HG02970 (cell line): ENCODE measurements around the gene PIGN.

Experiments
- ATAC-seq: cut with Tn5 transposase; IDR thresholded peaks from one replicate; pipeline ENCODE4 v1.9.1; 2021; ENCODE audit warnings: mild to moderate bottlenecking, moderate library complexity, moderate number of reproducible peaks; ENCODE audit not compliant: unreplicated experiment, low FRiP score

The PIGN gene

DNA sequence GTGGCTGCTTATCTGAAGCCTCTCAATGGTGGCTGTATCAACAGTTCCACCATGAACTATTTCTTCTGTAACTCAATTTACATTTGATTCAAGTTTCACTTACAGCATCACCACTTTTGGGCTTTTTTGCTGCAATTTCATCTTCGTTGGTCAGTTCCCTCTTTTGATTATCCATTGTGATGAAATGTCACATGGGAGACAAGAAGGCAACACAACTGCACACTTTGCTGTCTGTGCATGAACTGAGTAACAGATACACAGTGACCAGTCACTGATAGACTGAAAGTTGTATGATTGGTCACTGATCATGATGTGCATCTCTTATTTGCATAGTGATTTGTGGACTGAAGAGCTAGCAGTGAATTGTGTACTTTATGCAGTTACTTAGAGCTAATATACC is 163.3 kb downstream of the PIGN start:
- ATAC-seq = no peak

DNA sequence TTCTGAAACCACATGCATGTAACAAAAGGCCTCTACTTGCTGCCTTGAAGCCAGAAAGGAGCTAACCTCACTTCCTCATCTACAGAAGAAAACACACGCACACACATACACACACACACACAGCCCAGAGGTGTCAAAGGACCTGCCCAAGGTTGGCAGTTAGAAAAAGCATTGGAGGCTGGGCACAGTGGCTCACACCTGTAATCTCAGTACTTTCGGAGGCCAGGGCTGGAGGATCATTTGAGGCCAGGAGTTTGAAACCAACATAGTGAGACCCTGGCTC is 168.2 kb downstream of the PIGN start:
- ATAC-seq = no peak

GRCh38 chr18:62018034-62018758 is 168.7 kb downstream of the PIGN start:
- no peak for ATAC-seq

GRCh38 chr18:62017618-62018017 is 169.2 kb downstream of the PIGN start:
- no peak for ATAC-seq

GRCh38 chr18:62011416-62011815 is 175.4 kb downstream of the PIGN start:
- no peak for ATAC-seq

DNA sequence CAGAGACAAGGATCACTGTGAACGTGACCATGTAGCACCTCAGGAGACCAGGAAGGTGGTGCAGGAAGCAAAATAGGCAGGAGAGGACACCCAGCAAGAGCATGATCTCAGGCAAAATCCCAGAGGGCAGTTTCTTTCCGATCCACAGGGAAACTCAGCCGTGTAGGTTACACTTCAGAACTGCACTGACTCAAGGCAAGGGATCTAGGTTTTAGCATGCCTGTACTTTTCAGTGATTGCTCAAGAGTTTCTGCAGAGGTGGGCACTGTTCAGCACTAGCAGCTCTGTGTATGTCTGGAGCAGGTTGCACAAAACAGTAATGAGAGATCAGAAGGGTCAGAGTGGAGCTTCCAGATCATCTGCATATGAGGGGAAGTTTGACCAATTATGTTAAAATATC is 177.3 kb downstream of the PIGN start:
- no peak for ATAC-seq

DNA sequence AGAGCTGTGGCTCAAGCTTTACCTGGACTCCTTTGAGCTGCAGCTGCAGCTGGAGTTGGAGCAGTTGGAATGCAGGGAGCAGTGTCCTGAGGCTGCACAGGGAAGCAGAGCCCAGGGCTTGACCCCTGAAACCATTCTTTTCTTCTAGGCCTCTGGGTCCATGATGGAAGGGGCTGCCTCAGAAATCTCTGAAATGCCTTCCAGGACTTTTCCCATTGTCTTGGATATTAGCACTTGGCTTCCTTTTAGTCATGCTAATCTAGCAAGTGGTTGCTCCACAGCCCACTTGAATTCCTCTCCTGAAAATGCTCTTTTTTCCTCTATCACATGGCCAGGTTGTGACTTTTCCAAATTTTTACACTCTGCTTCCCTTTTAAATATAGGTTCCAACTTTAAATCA is 185.5 kb downstream of the PIGN start:
- ATAC-seq = no peak

DNA sequence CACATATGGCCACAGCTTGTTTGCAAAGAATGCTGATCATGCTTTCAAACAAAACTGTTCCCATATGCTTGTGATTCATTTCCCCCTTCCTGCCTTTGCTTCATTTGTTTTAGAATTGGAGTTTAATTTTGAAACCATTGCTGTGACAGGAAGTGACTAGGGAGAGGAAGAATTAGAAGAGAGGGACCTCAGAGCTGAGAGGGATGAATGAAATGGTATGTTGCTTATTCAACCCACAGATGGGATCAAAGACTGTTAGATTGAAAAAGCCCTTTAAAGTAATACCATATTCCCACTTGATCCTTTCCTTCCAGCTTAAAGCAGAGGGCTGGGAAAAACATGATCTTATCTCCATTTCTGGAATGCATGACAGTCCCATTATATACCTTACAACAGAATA is 187.9 kb downstream of the PIGN start:
- no peak for ATAC-seq

GRCh38 chr18:61998335-61998734 is 188.5 kb downstream of the PIGN start:
- ATAC-seq = no peak

DNA sequence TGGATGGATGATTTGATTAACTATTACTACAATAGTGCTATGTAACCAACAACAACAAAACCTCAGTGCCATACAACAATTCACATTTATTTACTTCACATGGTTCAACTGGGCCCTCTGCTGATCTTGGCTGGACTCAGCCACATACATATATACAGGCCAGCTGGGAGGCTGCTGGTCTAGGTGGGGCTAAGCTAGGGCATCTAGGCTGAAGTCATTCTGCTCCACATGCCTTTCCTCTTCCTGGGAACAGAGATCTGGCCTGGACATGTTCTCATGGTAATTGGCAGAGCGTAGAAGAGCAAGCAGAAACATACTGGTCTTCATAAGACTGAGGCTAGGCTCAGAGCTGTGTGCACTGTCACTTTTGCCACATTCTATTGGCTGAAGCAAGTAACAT is 191.2 kb downstream of the PIGN start:
- no peak for ATAC-seq

DNA sequence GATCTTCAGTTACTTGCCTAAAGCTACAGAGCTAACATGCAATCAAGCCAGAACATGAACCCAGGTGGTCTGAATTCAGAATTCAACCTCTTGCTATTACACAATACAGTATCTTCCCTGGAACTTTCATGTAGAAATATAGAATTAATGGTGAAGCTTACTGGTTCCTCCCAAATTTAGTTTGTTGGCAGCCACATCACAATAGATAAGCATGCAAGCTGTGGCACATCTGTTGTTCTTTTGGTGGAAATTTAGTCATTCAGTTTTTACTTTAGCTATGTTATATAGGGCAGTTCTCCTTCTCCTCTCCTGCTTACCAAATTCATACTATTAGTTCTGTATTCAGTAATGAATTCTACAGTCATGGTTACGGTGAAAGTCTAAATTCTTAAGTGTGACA is 193.0 kb downstream of the PIGN start:
- no peak for ATAC-seq

- ATAC-seq = no peak
Observed at GRCh38 chr18:61992923-61993322, 193.9 kb downstream of the PIGN start.

DNA sequence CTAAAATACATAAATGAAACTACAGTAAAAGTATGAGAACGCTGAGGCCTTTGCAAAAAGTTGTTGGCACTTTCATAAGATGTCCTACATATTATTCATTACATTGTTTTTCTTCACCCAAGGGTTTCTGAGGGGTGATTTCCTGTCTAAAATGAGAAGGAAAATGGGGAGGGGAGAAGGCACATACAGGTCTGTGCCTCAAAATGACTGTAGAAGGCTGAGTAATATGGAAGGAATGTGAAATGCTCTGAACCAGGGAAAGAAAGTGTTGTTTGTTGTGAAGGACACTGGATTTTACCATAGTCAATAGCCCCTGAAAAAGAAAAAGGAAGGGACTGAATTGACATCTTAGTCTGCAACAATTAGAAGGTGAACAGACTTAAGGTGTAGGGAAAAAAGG is 194.6 kb downstream of the PIGN start:
- ATAC-seq = no peak

DNA sequence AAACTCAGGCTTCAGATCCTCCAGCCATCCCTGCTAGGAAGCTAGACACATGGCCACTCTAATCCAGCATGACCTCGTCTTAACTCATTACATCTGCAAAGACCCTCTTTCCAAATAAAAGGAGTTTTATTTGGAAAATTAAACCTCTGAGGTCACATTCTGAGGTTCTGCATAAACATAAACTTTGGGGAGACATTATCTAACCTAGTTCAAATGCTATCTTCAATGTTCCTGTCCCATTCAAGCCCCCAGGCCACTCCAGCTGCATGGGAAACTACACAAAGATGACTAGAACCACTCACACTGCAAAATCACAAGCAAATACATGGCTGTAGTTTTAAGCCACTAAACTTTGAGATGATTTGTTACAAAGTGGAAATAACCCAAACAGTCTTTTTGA is 195.0 kb downstream of the PIGN start:
- no peak for ATAC-seq

GRCh38 chr18:61991201-61991600 is 195.7 kb downstream of the PIGN start:
- no peak for ATAC-seq
